ENCODE results near the gene GATB. TPM values are rescaled to one million over a fixed set of nuclear protein-coding genes. Genes with fewer than 3 reads are reported as not detected.

GATB gene
- total RNA-seq, 1 donor from 2014 or later: 11.1 TPM

DNA sequence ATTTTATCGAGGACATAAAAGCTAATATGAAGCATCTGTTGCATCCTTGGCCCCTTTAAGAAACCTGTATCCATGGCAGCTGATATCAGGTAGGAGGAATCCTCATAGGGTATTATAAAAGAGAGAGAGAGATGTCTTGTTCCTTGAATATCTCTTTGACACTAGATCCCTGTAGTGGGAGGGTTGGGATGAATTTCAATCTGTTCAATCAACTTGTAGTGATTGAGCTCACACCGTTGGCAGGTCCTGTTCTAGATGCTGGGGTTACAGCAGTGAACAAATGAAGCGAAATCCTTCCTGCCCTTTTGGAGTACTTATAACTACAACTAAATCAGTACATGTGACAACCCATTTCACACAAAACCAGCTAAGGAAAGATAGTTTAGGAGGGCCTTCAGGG is 35.3 kb upstream of the GATB start:
- no peak for FAIRE-seq
- Histone ChIP-seq H3K36me3 (ENCODE audit: control insufficient read depth, insufficient read depth, low read length) (no peaks in the 10 kb centered on the region), H3K27me3 (ENCODE audit: control insufficient read depth, insufficient read depth, low read length) (no peaks in the 10 kb centered on the region), H3K4me3 (ENCODE audit: low read depth, low read length) (no peak overlapping the region)
- no peak for DNase-seq (ENCODE audit: low read depth)
- TF ChIP-seq, protein P1, sequence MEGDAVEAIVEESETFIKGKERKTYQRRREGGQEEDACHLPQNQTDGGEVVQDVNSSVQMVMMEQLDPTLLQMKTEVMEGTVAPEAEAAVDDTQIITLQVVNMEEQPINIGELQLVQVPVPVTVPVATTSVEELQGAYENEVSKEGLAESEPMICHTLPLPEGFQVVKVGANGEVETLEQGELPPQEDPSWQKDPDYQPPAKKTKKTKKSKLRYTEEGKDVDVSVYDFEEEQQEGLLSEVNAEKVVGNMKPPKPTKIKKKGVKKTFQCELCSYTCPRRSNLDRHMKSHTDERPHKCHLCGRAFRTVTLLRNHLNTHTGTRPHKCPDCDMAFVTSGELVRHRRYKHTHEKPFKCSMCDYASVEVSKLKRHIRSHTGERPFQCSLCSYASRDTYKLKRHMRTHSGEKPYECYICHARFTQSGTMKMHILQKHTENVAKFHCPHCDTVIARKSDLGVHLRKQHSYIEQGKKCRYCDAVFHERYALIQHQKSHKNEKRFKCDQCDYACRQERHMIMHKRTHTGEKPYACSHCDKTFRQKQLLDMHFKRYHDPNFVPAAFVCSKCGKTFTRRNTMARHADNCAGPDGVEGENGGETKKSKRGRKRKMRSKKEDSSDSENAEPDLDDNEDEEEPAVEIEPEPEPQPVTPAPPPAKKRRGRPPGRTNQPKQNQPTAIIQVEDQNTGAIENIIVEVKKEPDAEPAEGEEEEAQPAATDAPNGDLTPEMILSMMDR (IDR thresholded peaks at IDR 0.05; ENCODE audit: insufficient read depth, low read length, severe bottlenecking): no peak

DNA sequence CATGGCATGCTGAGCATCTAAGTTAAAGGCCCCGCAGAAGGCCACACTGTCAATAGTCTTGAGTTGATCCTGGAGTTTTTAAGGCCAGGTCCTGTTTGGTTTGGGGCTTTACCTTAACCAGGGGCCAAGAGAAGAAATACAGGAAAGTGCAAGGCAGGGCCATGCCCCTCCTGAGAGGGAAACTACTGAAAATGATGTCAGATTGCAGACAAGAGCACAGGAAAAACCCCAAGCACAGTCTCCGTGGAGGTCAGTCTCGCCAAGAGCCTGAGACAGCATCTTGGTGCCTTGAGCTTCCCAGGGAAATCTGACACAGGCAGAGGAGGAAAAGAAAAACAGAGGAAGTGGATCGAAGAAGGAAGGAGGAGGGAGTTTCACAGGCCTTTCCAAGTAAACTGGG is 32.2 kb upstream of the GATB start:
- Histone ChIP-seq H3K27me3 (ENCODE audit: control insufficient read depth, insufficient read depth, low read length) (no peaks in the 10 kb centered on the region), H3K36me3 (ENCODE audit: control insufficient read depth, insufficient read depth, low read length) (no peaks in the 10 kb centered on the region), H3K4me3 (ENCODE audit: low read depth, low read length) (no peak overlapping the region)
- DNase-seq (ENCODE audit: low read depth): no peak
- FAIRE-seq: no peak
- TF ChIP-seq, protein P1 (IDR thresholded peaks at IDR 0.05; ENCODE audit: insufficient read depth, low read length, severe bottlenecking): no peak

DNA sequence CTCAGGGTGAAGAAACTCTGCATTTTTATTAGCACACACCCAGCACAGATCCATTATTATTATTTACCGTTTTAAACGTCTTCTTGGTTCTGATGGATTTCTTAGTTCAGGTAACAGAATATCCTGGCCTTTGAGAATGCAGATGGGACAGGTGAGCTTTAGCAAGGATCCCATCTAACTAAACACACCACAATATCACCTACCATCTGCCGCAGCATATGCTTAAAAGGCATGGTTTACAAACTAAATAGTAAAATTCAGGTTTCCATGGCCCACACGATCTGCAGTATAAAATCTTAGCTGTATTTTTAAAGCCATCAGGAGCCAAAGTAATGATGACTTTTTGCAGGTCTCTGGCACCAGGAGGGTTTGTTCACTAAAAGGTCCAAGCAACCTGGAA is 31.7 kb upstream of the GATB start:
- DNase-seq (ENCODE audit: low read depth) (no peak), FAIRE-seq (no peak)
- Histone ChIP-seq H3K36me3 (ENCODE audit: control insufficient read depth, insufficient read depth, low read length) (no peaks in the 10 kb centered on the region), H3K4me3 (ENCODE audit: low read depth, low read length) (no peak overlapping the region), H3K27me3 (ENCODE audit: control insufficient read depth, insufficient read depth, low read length) (no peaks in the 10 kb centered on the region)
- TF ChIP-seq, protein P1 (IDR thresholded peaks at IDR 0.05; ENCODE audit: insufficient read depth, low read length, severe bottlenecking): no peak

DNA sequence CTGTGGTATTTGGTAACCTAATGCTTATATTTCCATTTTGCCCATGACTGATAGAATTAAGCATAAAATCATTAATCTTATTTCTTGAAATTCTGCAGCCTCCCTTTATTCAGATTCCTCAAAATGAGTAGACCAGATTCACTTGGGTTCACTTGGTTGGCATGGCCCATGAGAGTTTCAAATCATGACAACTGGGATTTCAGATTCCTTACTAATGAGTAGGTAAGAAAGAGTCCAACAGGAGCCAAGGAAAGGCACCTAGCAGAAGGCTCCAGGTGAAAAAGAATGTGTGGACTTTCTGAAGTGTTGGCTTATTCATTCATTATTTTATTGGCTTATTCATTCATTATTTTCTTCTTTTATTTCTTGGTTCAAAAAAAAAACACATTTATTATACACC is 27.2 kb upstream of the GATB start:
- no peaks in the 10 kb centered on the region for H3K27me3 ChIP-seq (ENCODE audit: control insufficient read depth, insufficient read depth, low read length)
- TF ChIP-seq, protein P1 (IDR thresholded peaks at IDR 0.05; ENCODE audit: insufficient read depth, low read length, severe bottlenecking): no peak
- DNase-seq (ENCODE audit: low read depth) (no peak), FAIRE-seq (no peak)
- no peak overlapping the region for H3K4me3 ChIP-seq (ENCODE audit: low read depth, low read length)
- no peaks in the 10 kb centered on the region for H3K36me3 ChIP-seq (ENCODE audit: control insufficient read depth, insufficient read depth, low read length)

DNA sequence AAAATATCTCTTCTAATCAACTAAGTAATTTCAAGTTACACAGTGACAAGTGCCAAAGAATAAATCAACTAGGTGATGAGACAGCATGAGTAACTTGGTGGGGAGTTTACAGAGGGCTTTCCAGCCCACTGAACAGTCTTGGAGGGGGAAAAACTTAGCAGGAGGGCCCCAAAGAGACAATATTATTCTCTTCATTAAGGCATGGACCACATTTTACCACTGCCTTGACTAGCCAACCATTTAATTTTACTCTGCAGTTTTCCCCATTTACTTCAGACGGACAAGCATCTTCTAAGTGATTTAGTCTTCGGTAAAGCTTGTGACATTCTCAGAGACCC is 25.3 kb upstream of the GATB start:
- H3K27me3 ChIP-seq (ENCODE audit: control insufficient read depth, insufficient read depth, low read length): no peaks in the 10 kb centered on the region
- H3K4me3 ChIP-seq (ENCODE audit: low read depth, low read length): no peak overlapping the region
- FAIRE-seq: no peak
- DNase-seq (ENCODE audit: low read depth): no peak
- H3K36me3 ChIP-seq (ENCODE audit: control insufficient read depth, insufficient read depth, low read length): no peaks in the 10 kb centered on the region
- TF ChIP-seq, protein P1 (IDR thresholded peaks at IDR 0.05; ENCODE audit: insufficient read depth, low read length, severe bottlenecking): no peak

DNA sequence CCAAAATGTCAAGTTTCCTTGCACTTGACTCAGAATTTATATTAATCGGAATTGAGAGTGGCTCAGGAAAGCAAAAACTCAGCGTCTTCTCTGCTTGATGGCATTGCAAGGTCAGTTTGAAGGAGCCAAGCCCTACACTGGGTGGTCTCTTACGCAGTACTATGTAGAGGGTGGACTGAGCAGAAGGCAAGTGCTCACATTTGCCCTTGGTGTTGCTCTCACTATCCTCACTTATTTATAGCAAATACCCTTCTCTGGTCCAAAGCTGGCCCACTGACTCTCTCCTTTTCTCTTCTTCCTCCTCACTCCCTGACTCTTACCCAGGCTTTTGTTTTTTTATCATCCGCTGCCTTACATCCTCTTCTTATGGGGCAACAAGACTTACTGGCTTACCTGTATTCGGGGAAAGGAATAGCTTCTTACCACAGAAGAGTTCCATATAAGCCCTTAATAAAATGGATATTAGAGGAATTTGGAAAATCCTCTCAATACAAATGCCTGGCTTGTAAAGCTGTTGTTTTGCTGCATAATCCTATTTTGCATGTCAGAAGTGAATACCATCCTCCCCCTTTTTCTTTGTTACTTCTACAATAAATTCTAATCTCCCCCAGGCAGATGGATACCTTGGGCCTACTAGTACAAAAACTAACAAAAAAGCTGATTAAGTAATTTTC is 24.8 kb upstream of the GATB start:
- no peak overlapping the region for H3K4me3 ChIP-seq (ENCODE audit: low read depth, low read length)
- no peaks in the 10 kb centered on the region for H3K36me3 ChIP-seq (ENCODE audit: control insufficient read depth, insufficient read depth, low read length)
- H3K27me3 ChIP-seq (ENCODE audit: control insufficient read depth, insufficient read depth, low read length): no peaks in the 10 kb centered on the region
- FAIRE-seq (no peak), DNase-seq (ENCODE audit: low read depth) (no peak)
- TF ChIP-seq, protein P1 (IDR thresholded peaks at IDR 0.05; ENCODE audit: insufficient read depth, low read length, severe bottlenecking): no peak
